GM12801 (cell line): ENCODE measurements around the gene TMEM101.

ENCODE experiments used
- CTCF ChIP-seq: IDR thresholded peaks from one replicate; pipeline ENCODE4 v1.5.1; 2011; ENCODE audit warnings: control low read depth; ENCODE audit not compliant: insufficient read length; ENCODE audit errors: extremely low read depth

Gene TMEM101

GRCh38 chr17:44006598-44007345 lies 8.0 kb downstream of the TMEM101 start:
- no peak for TF ChIP-seq CTCF

- no peak for TF ChIP-seq CTCF
These were observed 8.5 kb downstream of the TMEM101 start for GRCh38 chr17:44006272-44006597.

GRCh38 chr17:44005527-44006271 lies 9.1 kb downstream of the TMEM101 start:
- no peak for TF ChIP-seq CTCF

- no peak for TF ChIP-seq CTCF
These were observed 9.8 kb downstream of the TMEM101 start for GRCh38 chr17:44004761-44005526.

GRCh38 chr17:44004077-44004760 lies 10.5 kb downstream of the TMEM101 start, which contains the start of gene NAGS:
Gene NAGS, plus strand, starts transcription at chr17:44004622. Its CDS starts 42 bp downstream, at chr17:44004664.
- TF ChIP-seq CTCF, result no peak

- no peak for TF ChIP-seq CTCF
These were observed 12.5 kb downstream of the TMEM101 start for GRCh38 chr17:44002141-44002848.
